Right lung (tissue), 5 donors: ENCODE data around the gene CHPT1. TPM values are rescaled to one million over a fixed set of nuclear protein-coding genes. Genes with fewer than 3 reads are reported as not detected.
A peak's percentile ranks its signal among the peaks of the same experiment; 100 is the strongest.

Experiments used
- DNase-seq, 2 donors: peaks; one replicate each; pipeline ENCODE4 v3.0.0-alpha.2; 2013
- polyA plus RNA-seq, 5 donors: library from polyadenylated mRNA; unstranded; fragments of 120-200 nt; gene quantifications; one replicate each; pipeline versions ENCODE4 v1.2.1 to v1.2.3, GENCODE V29; 2013; ENCODE audit warnings: inconsistent platforms in 1 of 5, low replicate concordance in 1 of 5; ENCODE audit not compliant: insufficient read length in 5 of 5, insufficient read depth in 1 of 5

CHPT1 gene
- polyA plus RNA-seq, 5 donors: 26.3 to 29.7 (median 28.6) TPM

- DNase-seq: peak in 1 of 2 donors; percentile 19
Observed at GRCh38 chr12:101759396-101760047, 62.1 kb downstream of the CHPT1 start.

- DNase-seq: no peak
Observed at GRCh38 chr12:101761350-101761749, 63.9 kb downstream of the CHPT1 start.

GRCh38 chr12:101761781-101762180, 64.3 kb downstream of the CHPT1 start:
- DNase-seq: no peak

- no peak for DNase-seq
Observed at GRCh38 chr12:101763246-101763931, 65.9 kb downstream of the CHPT1 start.

- DNase-seq: no peak
Observed at GRCh38 chr12:101764051-101764792, 66.8 kb downstream of the CHPT1 start.

- DNase-seq: no peak
Observed at GRCh38 chr12:101767537-101767936, 70.1 kb downstream of the CHPT1 start.

- no peak for DNase-seq
Observed at GRCh38 chr12:101768781-101769180, 71.3 kb downstream of the CHPT1 start.

- DNase-seq: no peak
Observed at GRCh38 chr12:101769865-101770264, 72.4 kb downstream of the CHPT1 start.

- no peak for DNase-seq
Observed at GRCh38 chr12:101772012-101772775, 74.8 kb downstream of the CHPT1 start.

- DNase-seq: peak; percentile 23 to 33
Observed at GRCh38 chr12:101773650-101774162, 76.3 kb downstream of the CHPT1 start.

- no peak for DNase-seq
Observed at GRCh38 chr12:101775816-101776215, 78.4 kb downstream of the CHPT1 start.

- no peak for DNase-seq
Observed at GRCh38 chr12:101777485-101777884, 80.0 kb downstream of the CHPT1 start.

- DNase-seq: no peak
Observed at GRCh38 chr12:101777978-101778377, 80.5 kb downstream of the CHPT1 start.

Other genes starting within 250 kb of the CHPT1 start
- under 1 TPM in 1 of 5 donors, not detected in 4; 0.25 TPM for gene SPIC, start 222.3 kb upstream of the CHPT1 start, polyA plus RNA-seq
- 10 to 100 TPM in 1 of 5 donors, 1 to 10 TPM in 2, under 1 TPM in 1, not detected in 1; 0.49 to 84.2 (median 3.0) TPM for gene MYBPC1, start 102.7 kb upstream of the CHPT1 start, polyA plus RNA-seq
- 1 to 10 TPM in 4 of 5 donors, under 1 TPM in 1; 0.53 to 2.9 (median 1.4) TPM for gene SYCP3, start 41.8 kb downstream of the CHPT1 start, polyA plus RNA-seq
- gene GNPTAB, start 133.3 kb downstream of the CHPT1 start, polyA plus RNA-seq: 10 to 100 TPM; 34.7 to 51.2 (median 48.8) TPM
- gene DRAM1, start 179.9 kb downstream of the CHPT1 start, polyA plus RNA-seq: 10 to 100 TPM; 21.8 to 28.1 (median 24.7) TPM